Stimulated activated CD8-positive, alpha-beta memory T cell treated with anti-CD3 and anti-CD28 coated beads, Interleukin-4, amount 100 ng/mL, for 24 hours (primary cell): ENCODE data around the gene ACOX1.
A peak's percentile ranks its signal among the peaks of the same experiment; 100 is the strongest.
"Not testable (repeated sequence)": the region's sequence is repeated elsewhere in the genome, so short reads cannot be mapped to it uniquely, and the experiment has no call there.

ENCODE experiments used
- DNase-seq: peaks from one replicate; pipeline ENCODE4 v3.0.0-alpha.2; 2020; ENCODE audit warnings: low read depth

Gene ACOX1

DNA sequence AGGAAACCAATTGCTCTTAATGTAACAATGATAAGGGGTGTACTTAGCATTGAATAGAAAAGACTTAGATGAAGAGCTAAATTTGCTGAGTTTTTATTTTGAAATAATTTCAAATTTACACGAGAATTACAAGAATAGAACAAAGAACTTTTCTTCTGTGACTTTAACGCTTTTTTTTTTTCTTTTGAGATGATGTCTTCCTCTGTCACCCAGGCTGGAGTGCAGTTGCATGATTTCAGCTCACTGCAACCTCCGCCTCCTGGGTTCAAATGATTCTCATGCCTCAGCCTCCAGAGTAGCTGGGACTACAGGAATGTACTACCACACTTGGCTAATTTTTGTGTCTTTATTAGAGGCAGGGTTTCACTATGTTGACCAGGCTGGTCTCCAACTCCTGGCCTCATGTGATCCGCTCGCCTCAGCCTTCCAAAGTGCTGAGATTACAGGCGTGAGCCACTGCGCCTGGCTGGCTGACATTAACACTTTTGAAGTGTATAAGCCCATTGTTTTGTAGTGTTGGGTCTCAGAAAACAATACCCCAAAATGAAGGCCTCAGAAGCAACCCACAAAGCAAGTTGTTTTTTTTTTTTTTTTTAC, 2.2 kb upstream of the ACOX1 start:
- DNase-seq = no peak

DNA sequence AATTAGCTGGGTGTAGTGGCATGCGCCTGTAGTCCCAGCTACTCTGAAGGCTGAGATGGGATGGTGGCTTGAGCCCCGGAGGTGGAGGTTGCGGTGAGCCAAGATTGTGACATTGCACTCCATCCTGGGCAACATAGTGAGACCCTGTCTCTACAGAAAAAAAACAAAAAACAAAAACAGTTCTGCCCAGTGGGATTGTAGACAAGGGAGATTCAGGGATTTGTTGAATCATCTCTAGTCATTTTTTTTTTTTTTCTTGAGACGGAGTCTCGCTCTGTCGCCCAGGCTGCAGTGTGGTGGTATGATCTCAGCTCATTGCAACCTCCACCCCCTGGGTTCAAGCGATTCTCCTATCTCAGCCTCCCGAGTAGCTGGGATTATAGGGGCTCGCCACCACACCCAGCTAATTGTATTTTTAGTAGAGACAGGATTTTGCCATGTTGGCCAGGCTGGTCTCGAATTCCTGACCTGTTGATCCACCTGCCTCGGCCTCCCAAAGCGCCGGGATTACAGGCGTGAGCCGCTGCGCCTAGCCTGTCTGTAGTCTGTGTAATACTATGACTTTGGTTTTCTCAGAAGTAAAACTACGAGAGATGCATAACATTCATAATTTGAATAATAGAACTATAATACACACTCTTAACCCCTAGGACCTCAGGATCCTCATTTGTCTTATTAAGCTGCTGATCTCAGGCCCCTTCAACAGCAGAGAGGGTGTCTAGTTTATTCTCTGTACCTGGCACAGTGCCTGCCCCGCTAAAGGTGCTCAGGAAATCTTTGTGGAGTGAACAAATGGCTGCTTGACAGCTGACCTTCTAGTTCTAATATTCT, 1.4 kb upstream of the ACOX1 start:
- DNase-seq = no peak

DNA sequence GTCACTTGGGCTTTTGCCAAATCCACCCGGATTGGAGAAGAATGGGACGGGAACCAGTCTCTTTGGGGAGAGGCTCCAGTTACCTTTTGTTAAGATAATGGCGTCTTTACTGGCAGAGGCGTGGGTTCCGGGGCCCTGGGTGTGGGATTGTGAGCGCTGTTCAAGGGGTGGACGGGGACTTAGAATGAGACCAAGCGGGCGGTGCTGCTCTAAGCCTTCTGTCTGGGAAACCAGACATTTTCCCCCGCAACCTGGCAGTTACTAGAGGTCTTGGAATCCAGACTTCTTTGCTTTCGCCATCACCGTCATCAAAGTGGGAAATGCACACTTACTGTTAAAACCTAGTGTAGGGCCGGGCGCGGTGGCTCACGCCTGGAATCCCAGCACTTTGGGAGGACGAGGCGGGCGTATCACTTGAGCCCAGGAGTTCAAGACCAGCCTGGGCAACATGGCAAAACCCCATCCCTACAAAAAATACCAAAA, 780 bp upstream of the ACOX1 start:
- DNase-seq = no peak

GRCh38 chr17:75976175-75976848, 2.7 kb downstream of the ACOX1 start:
- DNase-seq = no peak

- DNase-seq = no peak
These were observed 3.2 kb downstream of the ACOX1 start for GRCh38 chr17:75975757-75976174.

GRCh38 chr17:75975187-75975586, 3.8 kb downstream of the ACOX1 start:
- not testable (repeated sequence) for DNase-seq

- DNase-seq = no peak
These were observed 8.3 kb downstream of the ACOX1 start for GRCh38 chr17:75970626-75971025.

DNA sequence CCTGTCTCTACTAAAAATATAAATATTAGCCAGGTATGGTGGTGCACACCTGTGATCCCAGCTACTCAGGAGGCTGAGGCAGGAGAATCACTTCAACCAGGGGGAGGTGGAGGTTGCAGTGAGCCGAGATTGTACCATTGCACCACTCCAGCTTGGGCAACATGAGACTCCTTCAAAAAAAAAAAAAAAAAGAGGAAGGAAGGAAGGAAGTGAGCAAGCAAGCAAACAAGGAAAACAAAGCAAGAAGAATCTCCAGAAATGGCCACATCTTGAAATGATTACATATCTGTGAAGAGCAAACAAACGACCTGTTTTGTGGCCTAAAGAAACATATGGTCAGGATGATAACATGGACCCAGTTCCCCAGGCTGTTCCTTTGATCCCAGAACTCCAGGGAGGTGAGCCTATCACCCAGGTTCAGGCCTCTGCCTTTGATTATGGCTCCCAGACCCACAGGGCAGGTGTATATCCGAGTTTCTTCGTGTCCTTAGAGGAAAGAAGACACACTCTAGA, 8.9 kb downstream of the ACOX1 start:
- DNase-seq = no peak

- DNase-seq = not testable (repeated sequence)
These were observed 9.9 kb downstream of the ACOX1 start for GRCh38 chr17:75969044-75969443.

DNA sequence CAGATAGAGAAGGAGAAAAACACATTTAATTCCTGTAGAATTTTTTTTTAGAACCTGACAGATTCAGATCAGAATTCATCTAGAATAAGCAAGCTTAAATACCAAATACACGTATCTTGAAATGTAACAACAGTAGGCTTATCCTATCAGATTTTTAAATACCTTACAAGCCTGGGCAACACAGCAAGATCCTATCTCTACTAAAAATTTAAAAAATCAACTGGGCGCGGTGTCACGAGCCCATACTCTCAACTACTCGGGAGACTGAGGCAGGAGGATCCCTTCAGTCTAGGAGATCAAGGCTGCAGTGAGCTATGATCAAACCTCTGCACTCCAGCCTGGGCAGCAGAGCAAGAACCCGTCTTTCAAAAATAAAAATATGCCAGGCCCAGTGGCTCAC, 13.5 kb downstream of the ACOX1 start:
- no peak for DNase-seq

- no peak for DNase-seq
These were observed 19.0 kb downstream of the ACOX1 start for GRCh38 chr17:75959839-75960511.

- no peak for DNase-seq
These were observed 19.7 kb downstream of the ACOX1 start for GRCh38 chr17:75959051-75959838.

GRCh38 chr17:75950855-75951554, 28.0 kb downstream of the ACOX1 start:
- no peak for DNase-seq

- DNase-seq = no peak
These were observed 28.5 kb downstream of the ACOX1 start for GRCh38 chr17:75950421-75950820.

DNA sequence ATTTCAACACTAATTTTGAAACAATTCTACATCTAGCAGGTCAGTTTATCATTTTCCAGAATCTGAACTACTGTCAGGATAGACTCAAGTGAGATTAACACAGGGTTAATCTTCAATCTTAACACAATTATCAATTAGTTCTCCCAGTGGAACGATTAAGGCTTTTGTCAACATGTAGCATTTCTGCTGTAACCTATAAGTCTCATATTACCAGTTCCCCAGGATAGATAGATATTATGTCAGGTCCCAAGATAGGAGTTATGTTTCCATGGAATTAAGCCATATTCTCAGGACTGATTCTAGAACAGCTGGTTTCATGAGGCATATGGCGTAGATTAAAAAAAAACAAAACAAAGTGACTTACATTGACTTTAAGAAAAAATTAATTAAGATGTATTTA, 33.8 kb downstream of the ACOX1 start:
- DNase-seq = no peak

GRCh38 chr17:75943491-75943890, 35.5 kb downstream of the ACOX1 start:
- no peak for DNase-seq

DNA sequence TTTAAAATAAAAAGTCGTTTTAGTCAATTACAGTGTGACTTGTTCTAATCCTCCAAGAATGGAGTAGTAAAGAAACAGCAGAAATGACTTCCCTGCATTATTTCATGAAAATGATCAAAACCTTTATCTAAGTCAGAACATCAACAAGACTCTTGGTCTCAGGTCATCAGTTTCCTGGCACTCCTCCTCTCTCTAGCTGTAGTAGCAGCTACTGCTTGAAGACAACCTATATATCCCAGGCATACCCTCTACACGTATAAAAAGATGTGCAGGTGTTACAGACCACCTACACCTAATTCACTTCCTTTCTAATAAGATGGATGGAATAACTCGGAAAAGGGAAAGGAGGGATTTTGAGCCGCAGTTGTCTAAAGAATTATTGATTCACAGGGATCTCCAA, 36.5 kb downstream of the ACOX1 start:
- no peak for DNase-seq

DNA sequence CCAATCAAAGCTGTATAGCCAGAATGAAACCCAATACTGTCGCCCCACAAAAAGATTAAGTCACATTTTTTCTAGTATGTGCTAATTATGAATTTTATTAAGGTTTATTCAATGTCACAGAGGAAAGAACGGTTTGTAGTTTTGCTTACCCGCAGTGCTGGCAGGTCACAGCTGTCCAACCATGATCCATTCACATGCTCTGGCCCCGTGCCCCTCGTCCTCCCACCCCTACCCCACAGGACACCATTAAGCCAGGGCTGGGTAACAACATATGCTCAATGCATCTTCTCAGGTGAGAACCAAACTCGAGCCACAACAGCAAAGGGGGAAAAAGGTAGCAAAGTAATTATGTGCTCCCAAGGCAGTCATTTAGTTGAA, 37.5 kb downstream of the ACOX1 start:
- DNase-seq = no peak

DNA sequence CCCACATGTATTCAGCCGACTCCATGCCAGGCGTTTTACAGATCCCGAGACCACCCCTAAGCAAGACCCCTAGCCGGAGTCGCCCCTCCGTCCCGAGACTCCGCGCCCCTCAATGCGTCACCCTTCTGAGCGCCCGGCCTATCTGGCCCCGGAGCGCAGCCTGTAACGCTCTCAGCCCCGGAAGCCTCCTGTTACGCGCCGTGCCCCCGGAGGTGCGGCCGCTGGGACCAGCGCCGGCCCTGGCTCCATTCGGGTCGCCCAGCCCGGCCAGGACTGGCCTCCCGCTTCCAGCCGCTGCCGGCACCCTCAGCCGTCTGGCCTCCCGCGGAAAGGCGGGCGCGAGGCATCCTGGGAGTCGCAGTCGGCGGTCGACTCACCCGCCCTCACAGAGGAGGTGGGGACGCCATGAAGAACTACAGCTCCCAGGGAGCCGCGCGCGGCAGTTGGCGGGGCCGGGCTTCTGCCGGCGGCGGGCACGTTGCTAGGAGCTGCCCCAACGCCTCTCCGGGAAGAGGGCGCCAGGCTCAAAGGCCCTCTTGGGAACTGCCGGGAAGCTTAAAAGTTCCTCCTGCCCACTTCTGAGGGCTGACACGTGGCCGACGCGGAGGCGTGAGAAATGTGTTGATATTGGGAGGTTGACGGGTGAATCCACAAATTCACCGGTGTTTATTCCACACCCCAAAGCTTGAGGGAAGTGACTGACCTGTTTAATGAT, 38.1 kb downstream of the ACOX1 start, which contains the start of gene FBF1:
FBF1 (minus strand) TSS at position 316 of the 715 bp plus-strand sequence. CDS start 2,893 bp downstream, outside the sequence.
- peak; percentile 86 for DNase-seq

- DNase-seq = no peak
These were observed 41.3 kb downstream of the ACOX1 start for GRCh38 chr17:75937652-75938051.
